Measurements from ENCODE around the gene DGUOK. TPM values are rescaled to one million over a fixed set of nuclear protein-coding genes. Genes with fewer than 3 reads are reported as not detected.

The DGUOK gene
- total RNA-seq, 1 experiment from 2014 or later: 100 TPM

- no peak for ATAC-seq
- BruUV-seq (replicated peaks): no TSS peak
- POLR2A ChIA-PET: no interaction called here
These were observed 77.0 kb downstream of the DGUOK start for GRCh38 chr2:74003494-74004211.

More at GRCh38 chr2:74003494-74004211, 77.0 kb downstream of the DGUOK start:
- DNase-seq (ENCODE audit: low read depth, low spot score): no peak
- Histone ChIP-seq H3K4me1 (ENCODE audit: control insufficient read depth in 1 of 2, insufficient read depth in 2 of 2, low read length in 2 of 2) (peaks cover 7 to 24% of the 10 kb centered on the region in 2 experiments; a peak in 3 of 4 replicates), H3K9me2 (ENCODE audit: insufficient read depth) (no peaks in the 10 kb centered on the region), H3K36me3 (ENCODE audit: control insufficient read depth in 1 of 2, insufficient read depth in 2 of 2, low read length in 2 of 2) (peaks cover 0 to 2% of the 10 kb centered on the region in 2 experiments; a peak in 1 of 4 replicates), H3K79me2 (ENCODE audit: insufficient read depth, low read length) (peaks cover 56% of the 10 kb centered on the region), H3K4me3 (replicated peaks in 1 of 2; ENCODE audit: low read depth in 1 of 2, low read length in 2 of 2) (no peak overlapping the region), H2AFZ (ENCODE audit: low read depth, low read length, poor library complexity, severe bottlenecking) (no peak overlapping the region), H3K9ac (ENCODE audit: low read length) (no peak overlapping the region), H3K27me3 (ENCODE audit: insufficient read depth, low read length) (no peaks in the 10 kb centered on the region), H3K27ac (ENCODE audit: low read depth, low read length) (no peak overlapping the region), H3K9me3 (ENCODE audit: control insufficient read depth in 1 of 2, insufficient read depth in 1 of 2, low read depth in 1 of 2, low read length in 2 of 2) (no peaks in the 10 kb centered on the region), H3K4me2 (ENCODE audit: low read length) (no peak overlapping the region), H4K20me1 (ENCODE audit: insufficient read depth) (0 out of 2 replicates have a peak, but pooled peaks cover 4% of the 10 kb centered on the region)
- ChIA-PET CTCF (no interaction called here), RAD21 (ENCODE audit: low non-redundant PET in 1 of 2, low total read pairs in 2 of 2, uncharacterized antibody in 2 of 2, unreplicated experiment in 2 of 2) (no interaction called here)
- intact Hi-C loops (cut with micrococcal nuclease): no loop called here
- TF ChIP-seq CTCF (IDR thresholded peaks at IDR 0.05 in 2 of 3, conservative IDR thresholded peaks at IDR 0.05 in 1 of 3; ENCODE audit: borderline replicate concordance in 1 of 3, insufficient read depth in 1 of 3, low read depth in 2 of 3, low read length in 2 of 3) (no peak), SIN3A (IDR thresholded peaks at IDR 0.05; ENCODE audit: low read depth) (no peak), CEBPB (IDR thresholded peaks at IDR 0.05; ENCODE audit: low read depth) (no peak), MAX (IDR thresholded peaks at IDR 0.05) (no peak), POLR2A (IDR thresholded peaks at IDR 0.05; ENCODE audit: borderline replicate concordance, extremely low read depth, insufficient read depth, insufficient read length) (no peak), ZFX (IDR thresholded peaks at IDR 0.05) (no peak), ZNF274 (IDR thresholded peaks at IDR 0.05; ENCODE audit: low read depth, low read length) (no peak), CBX3 (IDR thresholded peaks at IDR 0.05; ENCODE audit: low read depth) (no peak), TCF7L2 (IDR thresholded peaks at IDR 0.05; ENCODE audit: borderline replicate concordance, extremely low read depth, insufficient read depth, insufficient read length) (no peak)

Measured in HCT116 (cell line).